Keratinocyte (primary cell): Measurements from ENCODE around the gene CIDEC. TPM values are rescaled to one million over a fixed set of nuclear protein-coding genes. Genes with fewer than 3 reads are reported as not detected.
"Not testable (repeated sequence)": the region's sequence is repeated elsewhere in the genome, so short reads cannot be mapped to it uniquely, and the experiment has no call there.

ENCODE experiments used
- DNase-seq: peaks from one replicate; pipeline ENCODE4 v3.0.0-alpha.2; 2011; ENCODE audit warnings: low read depth, missing footprints, low spot score
- FAIRE-seq: peaks from 2 replicates; lab custom pipeline; 2011; peaks lifted over from hg19 to GRCh38; lab: Jason Lieb, UNC
- H2AFZ ChIP-seq: 2 replicates; pipeline ENCODE4 v1.6.0; 2012; ENCODE audit warnings: low read length, control low read depth, inconsistent platforms; ENCODE audit not compliant: control insufficient read depth
- H3K27ac ChIP-seq: 2 replicates; pipeline ENCODE4 v1.5.1; 2011; ENCODE audit warnings: low read length; ENCODE audit not compliant: control insufficient read depth, insufficient read depth
- H3K27me3 ChIP-seq: 3 replicates; pipeline ENCODE4 v1.6.0; 2011; ENCODE audit warnings: low read length; ENCODE audit not compliant: control insufficient read depth, insufficient read depth; ENCODE audit errors: extremely low read depth
- H3K36me3 ChIP-seq, 2 experiments: 2 replicates in 1 of 2; 3 replicates in 1 of 2; pipeline ENCODE4 v1.5.1; 2011; ENCODE audit warnings: low read length in 2 of 2, mild to moderate bottlenecking in 1 of 2; ENCODE audit not compliant: control insufficient read depth in 2 of 2, insufficient read depth in 2 of 2; ENCODE audit errors: extremely low read depth in 1 of 2
- H3K4me1 ChIP-seq: 3 replicates; pipeline ENCODE4 v1.5.1; 2011; ENCODE audit warnings: low read length; ENCODE audit not compliant: control insufficient read depth, insufficient read depth; ENCODE audit errors: extremely low read depth
- H3K4me2 ChIP-seq: 3 replicates; pipeline ENCODE4 v1.6.0; 2011; ENCODE audit warnings: low read depth, low read length; ENCODE audit not compliant: control insufficient read depth, insufficient read depth; ENCODE audit errors: extremely low read depth
- H3K4me3 ChIP-seq, 3 experiments: fragments of 200-600 bp in 1 of 3; sonication (generic) in 1 of 3; 2 replicates in 2 of 3; 3 replicates in 1 of 3; pipeline ENCODE4 v1.5.1; 2011 to 2016; ENCODE audit warnings: low read length in 3 of 3, mild to moderate bottlenecking in 3 of 3, control low read depth in 2 of 3, inconsistent platforms in 1 of 3, low read depth in 1 of 3, mixed read lengths in 1 of 3, mixed run types in 1 of 3, moderate library complexity in 1 of 3; ENCODE audit not compliant: control insufficient read depth in 2 of 3, insufficient read depth in 2 of 3; ENCODE audit errors: extremely low read depth in 1 of 3
- H3K79me2 ChIP-seq: 2 replicates; pipeline ENCODE4 v1.6.0; 2012; ENCODE audit warnings: low read length; ENCODE audit not compliant: control insufficient read depth, insufficient read depth
- H3K9ac ChIP-seq: 3 replicates; pipeline ENCODE4 v1.6.0; 2011; ENCODE audit warnings: low read length; ENCODE audit not compliant: control insufficient read depth, insufficient read depth; ENCODE audit errors: extremely low read depth
- H3K9me1 ChIP-seq: 3 replicates; pipeline ENCODE4 v1.6.0; 2011; ENCODE audit warnings: low read length; ENCODE audit not compliant: control insufficient read depth, insufficient read depth; ENCODE audit errors: extremely low read depth
- H3K9me3 ChIP-seq: 2 replicates; pipeline ENCODE4 v1.5.1; 2012; ENCODE audit warnings: low read depth, low read length; ENCODE audit not compliant: control insufficient read depth
- H4K20me1 ChIP-seq: 3 replicates; pipeline ENCODE4 v1.6.0; 2011; ENCODE audit warnings: low read length; ENCODE audit not compliant: control insufficient read depth, insufficient read depth; ENCODE audit errors: extremely low read depth
- CTCF ChIP-seq, 3 experiments: IDR thresholded peaks in 1 of 3; conservative IDR thresholded peaks in 1 of 3; optimal IDR thresholded peaks in 1 of 3; 2 replicates in 2 of 3; 3 replicates in 1 of 3; pipeline versions ENCODE3 to v1.5.1; 2011; ENCODE audit warnings: low read length in 3 of 3, mild to moderate bottlenecking in 3 of 3, moderate library complexity in 2 of 3, control low read depth in 1 of 3, inconsistent platforms in 1 of 3; ENCODE audit not compliant: insufficient read depth in 2 of 3; ENCODE audit errors: extremely low read depth in 1 of 3
- EZH2 ChIP-seq: IDR thresholded peaks from one replicate; pipeline ENCODE4 v1.6.1; 2012; ENCODE audit warnings: inconsistent platforms, mild to moderate bottlenecking, low read length, moderate library complexity
- dilution Hi-C: fragments of 300-500 bp; cut with MboI; formaldehyde crosslinking; loops from one replicate; pipeline ENCODE4 v1.7.0; 2020; ENCODE audit warnings: low sequenced_read_pairs; ENCODE audit not compliant: extremely low pct_ligation_motif_present
- polyA plus RNA-seq, 5 experiments: library from polyadenylated mRNA; depleted of rRNA in 3 of 5; stranded (reverse) in 3 of 5; stranded (forward) in 1 of 5; unstranded in 1 of 5; fragments of >200 nt; gene quantifications; 1 replicate in 1 of 5; 2 replicates in 3 of 5; 3 replicates in 1 of 5; pipeline versions ENCODE4 v1.2.1 to v1.2.3, GENCODE V29; 2011 to 2012; ENCODE audit warnings: missing spikeins in 2 of 5, low read depth in 1 of 5, low replicate concordance in 1 of 5

Gene CIDEC
- polyA plus RNA-seq, 1 donor (not counting 4 experiments of a cell fraction or from before 2014, with no cell fraction given), result not detected

DNA sequence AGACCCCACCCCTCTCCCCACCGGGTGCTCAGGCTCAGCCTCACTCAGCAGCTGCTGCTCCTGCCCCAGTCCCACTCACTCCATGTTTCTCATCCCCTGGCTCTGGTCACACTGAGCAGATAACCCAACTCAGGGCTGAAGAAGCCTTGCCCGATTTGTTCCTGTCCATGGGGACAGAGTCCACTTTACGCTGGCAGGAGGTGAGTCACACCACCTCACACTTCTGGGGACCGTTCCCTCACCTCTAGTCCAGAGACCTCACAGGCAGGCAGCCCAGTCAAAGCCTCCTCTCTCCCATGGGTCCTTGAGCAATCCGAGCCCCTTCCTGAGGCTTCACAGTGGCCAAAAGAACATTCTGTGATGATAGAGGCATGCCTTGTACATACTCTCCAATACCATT, 1.4 kb downstream of the CIDEC start:
- FAIRE-seq (no peak), DNase-seq (no peak)
- Histone ChIP-seq H3K4me3 (no peak overlapping the region), H3K9me1 (no peaks in the 10 kb centered on the region), H3K27me3 (no peaks in the 10 kb centered on the region), H3K79me2 (no peaks in the 10 kb centered on the region), H3K4me1 (peaks cover 5% of the 10 kb centered on the region), H3K9ac (no peak overlapping the region), H3K27ac (no peak overlapping the region), H4K20me1 (no peaks in the 10 kb centered on the region), H3K36me3 (no peaks in the 10 kb centered on the region), H3K9me3 (no peaks in the 10 kb centered on the region), H2AFZ (no peak overlapping the region), H3K4me2 (no peak overlapping the region)
- no peak for TF ChIP-seq CTCF (optimal IDR thresholded peaks at IDR 0.05 in 1 of 3, IDR thresholded peaks at IDR 0.05 in 1 of 3, conservative IDR thresholded peaks at IDR 0.05 in 1 of 3; ENCODE audit: extremely low read depth in 1 of 3, insufficient read depth in 2 of 3, low read length in 3 of 3)
- no peak for TF ChIP-seq EZH2
- dilution Hi-C loops, result no loop called here

- Histone ChIP-seq H3K4me1 (no peaks in the 10 kb centered on the region), H3K27ac (no peak overlapping the region), H3K9me3 (no peaks in the 10 kb centered on the region), H3K4me3 (no peak overlapping the region), H3K4me2 (no peak overlapping the region), H3K9ac (no peak overlapping the region), H3K9me1 (no peaks in the 10 kb centered on the region), H3K79me2 (no peaks in the 10 kb centered on the region), H3K36me3 (no peaks in the 10 kb centered on the region), H2AFZ (no peak overlapping the region), H3K27me3 (no peaks in the 10 kb centered on the region), H4K20me1 (no peaks in the 10 kb centered on the region)
- no peak for TF ChIP-seq EZH2
- TF ChIP-seq CTCF (optimal IDR thresholded peaks at IDR 0.05 in 1 of 3, IDR thresholded peaks at IDR 0.05 in 1 of 3, conservative IDR thresholded peaks at IDR 0.05 in 1 of 3; ENCODE audit: extremely low read depth in 1 of 3, insufficient read depth in 2 of 3, low read length in 3 of 3), result peak in 1 of 3 experiments; percentile 12
- DNase-seq (no peak), FAIRE-seq (no peak)
- dilution Hi-C loops, result no loop called here
Measured at GRCh38 chr3:9876991-9877390, 3.1 kb downstream of the CIDEC start.

GRCh38 chr3:9876255-9876654, 3.8 kb downstream of the CIDEC start:
- H3K79me2 ChIP-seq, H3K4me2 ChIP-seq, FAIRE-seq, H3K4me3 ChIP-seq, H3K9me3 ChIP-seq, H3K27me3 ChIP-seq, H4K20me1 ChIP-seq, dilution Hi-C loops, H3K36me3 ChIP-seq, H3K4me1 ChIP-seq, H2AFZ ChIP-seq, H3K27ac ChIP-seq, DNase-seq, H3K9ac ChIP-seq, H3K9me1 ChIP-seq: not testable (repeated sequence)
